ENCODE data around the gene SNED1. TPM values are rescaled to one million over a fixed set of nuclear protein-coding genes. Genes with fewer than 3 reads are reported as not detected.

Gene SNED1
- 1 to 10 TPM in 3 of 4 donors, under 1 TPM in 1; 0.45 to 6.0 (median 3.4) TPM for polyA plus RNA-seq
- long read RNA-seq, donor 1, result 0 reads
- long read RNA-seq, donor 2, result 0 reads
- long read RNA-seq, donor 3, result 0 reads
- long read RNA-seq, donor 4, result 0 reads
- long read RNA-seq, donor 5, result 0 reads
- long read RNA-seq, donor 6, result 0 reads
- long read RNA-seq, donor 7, result 0 reads
- long read RNA-seq, donor 8, result 0 reads
- long read RNA-seq, donor 9, result 0 reads
- long read RNA-seq, donor 10, result 0 reads

GRCh38 chr2:240997856-240998705, at the start of gene SNED1:
Gene SNED1, plus strand, starts transcription at chr2:240998618. Its CDS starts 220 bp downstream, at chr2:240998838.
- Histone ChIP-seq H3K36me3 (ENCODE audit: control insufficient read depth in 3 of 3, insufficient read depth in 2 of 3, low read depth in 1 of 3, low read length in 3 of 3) (no peaks in the 10 kb centered on the region), H3K27ac (ENCODE audit: low read depth in 1 of 3, low read length in 2 of 3) (peak within 1 kb of the TSS in 2 of 3 donors; percentile 0 to 81), H3K27me3 (ENCODE audit: control insufficient read depth in 3 of 3, insufficient read depth in 3 of 3, low read length in 3 of 3) (peaks cover 3 to 43% (median 3%) of the 10 kb centered on the region in 3 donors), H3K9me3 (ENCODE audit: control insufficient read depth in 2 of 2, insufficient read depth in 1 of 2, low read depth in 1 of 2, low read length in 1 of 2) (no peaks in the 10 kb centered on the region), H3K4me3 (ENCODE audit: low read depth in 1 of 3, low read length in 3 of 3) (peak within 1 kb of the TSS; percentile 35 to 44 (median 38)), H3K4me1 (ENCODE audit: control insufficient read depth in 3 of 3, insufficient read depth in 2 of 3, low read depth in 1 of 3, low read length in 2 of 3) (no peaks in the 10 kb centered on the region)
- WGBS, 3 donors, result 4 to 8% (median 6%) methylated on average over 47 to 61 of the region's 61 CpGs
- no peak for FAIRE-seq
- DNase-seq, result peak; percentile 79 to 90

GRCh38 chr2:240948905-240949790, 49.3 kb upstream of the SNED1 start:
- FAIRE-seq (no peak), DNase-seq (no peak)
- Histone ChIP-seq H3K36me3 (ENCODE audit: control insufficient read depth in 3 of 3, insufficient read depth in 2 of 3, low read depth in 1 of 3, low read length in 3 of 3) (no peaks in the 10 kb centered on the region), H3K27me3 (ENCODE audit: control insufficient read depth in 3 of 3, insufficient read depth in 3 of 3, low read length in 3 of 3) (no peaks in the 10 kb centered on the region), H3K9me3 (ENCODE audit: control insufficient read depth in 2 of 2, insufficient read depth in 1 of 2, low read depth in 1 of 2, low read length in 1 of 2) (no peaks in the 10 kb centered on the region), H3K27ac (ENCODE audit: low read depth in 1 of 3, low read length in 2 of 3) (no peak overlapping the region), H3K4me3 (ENCODE audit: low read depth in 1 of 3, low read length in 3 of 3) (no peak overlapping the region), H3K4me1 (ENCODE audit: control insufficient read depth in 3 of 3, insufficient read depth in 2 of 3, low read depth in 1 of 3, low read length in 2 of 3) (no peaks in the 10 kb centered on the region)
- WGBS, 3 donors, result 79 to 83% (median 81%) methylated on average over 23 of the region's 23 CpGs

- no peaks in the 10 kb centered on the region for H3K4me1 ChIP-seq (ENCODE audit: control insufficient read depth in 3 of 3, insufficient read depth in 2 of 3, low read depth in 1 of 3, low read length in 2 of 3)
- H3K27ac ChIP-seq (ENCODE audit: low read depth in 1 of 3, low read length in 2 of 3), result no peak overlapping the region
- FAIRE-seq, result no peak
- no peak overlapping the region for H3K4me3 ChIP-seq (ENCODE audit: low read depth in 1 of 3, low read length in 3 of 3)
- 82 to 90% (median 82%) methylated on average over 11 to 14 of the region's 14 CpGs for WGBS, 3 donors
- no peaks in the 10 kb centered on the region for H3K36me3 ChIP-seq (ENCODE audit: control insufficient read depth in 3 of 3, insufficient read depth in 2 of 3, low read depth in 1 of 3, low read length in 3 of 3)
- no peak for DNase-seq
- no peaks in the 10 kb centered on the region for H3K27me3 ChIP-seq (ENCODE audit: control insufficient read depth in 3 of 3, insufficient read depth in 3 of 3, low read length in 3 of 3)
- no peaks in the 10 kb centered on the region for H3K9me3 ChIP-seq (ENCODE audit: control insufficient read depth in 2 of 2, insufficient read depth in 1 of 2, low read depth in 1 of 2, low read length in 1 of 2)
These were observed 48.4 kb upstream of the SNED1 start for GRCh38 chr2:240949791-240950705.

DNA sequence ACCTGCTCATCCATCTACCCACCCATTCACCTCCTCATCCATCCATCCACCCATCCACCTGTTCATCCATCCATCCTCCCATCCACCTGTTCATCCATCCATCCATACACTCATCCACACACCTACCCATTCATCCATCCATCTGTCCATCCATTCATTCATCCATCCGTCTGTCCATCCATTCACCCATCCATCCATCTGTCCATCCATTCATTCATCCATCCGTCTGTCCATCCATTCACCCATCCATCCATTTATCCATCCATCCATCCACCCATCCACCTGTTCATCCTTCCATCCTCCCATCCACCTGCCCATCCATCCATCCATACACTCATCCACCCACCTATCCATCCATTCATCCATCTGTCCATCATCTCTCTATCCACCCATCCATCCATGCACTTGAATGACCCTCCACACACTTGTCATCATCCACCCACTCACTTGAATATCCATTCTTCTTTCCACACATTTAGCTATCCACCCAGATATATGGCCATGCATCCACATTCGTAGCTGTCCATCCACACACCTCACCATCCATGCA, 47.3 kb upstream of the SNED1 start:
- H3K36me3 ChIP-seq (ENCODE audit: control insufficient read depth in 3 of 3, insufficient read depth in 2 of 3, low read depth in 1 of 3, low read length in 3 of 3), result no peaks in the 10 kb centered on the region
- H3K27me3 ChIP-seq (ENCODE audit: control insufficient read depth in 3 of 3, insufficient read depth in 3 of 3, low read length in 3 of 3), result no peaks in the 10 kb centered on the region
- DNase-seq (no peak), FAIRE-seq (no peak)
- WGBS, 3 donors, result 80 to 86% (median 85%) methylated on average over 3 of the region's 3 CpGs
- no peak overlapping the region for H3K27ac ChIP-seq (ENCODE audit: low read depth in 1 of 3, low read length in 2 of 3)
- H3K4me3 ChIP-seq (ENCODE audit: low read depth in 1 of 3, low read length in 3 of 3), result no peak overlapping the region
- no peaks in the 10 kb centered on the region for H3K9me3 ChIP-seq (ENCODE audit: control insufficient read depth in 2 of 2, insufficient read depth in 1 of 2, low read depth in 1 of 2, low read length in 1 of 2)
- H3K4me1 ChIP-seq (ENCODE audit: control insufficient read depth in 3 of 3, insufficient read depth in 2 of 3, low read depth in 1 of 3, low read length in 2 of 3), result no peaks in the 10 kb centered on the region

DNA sequence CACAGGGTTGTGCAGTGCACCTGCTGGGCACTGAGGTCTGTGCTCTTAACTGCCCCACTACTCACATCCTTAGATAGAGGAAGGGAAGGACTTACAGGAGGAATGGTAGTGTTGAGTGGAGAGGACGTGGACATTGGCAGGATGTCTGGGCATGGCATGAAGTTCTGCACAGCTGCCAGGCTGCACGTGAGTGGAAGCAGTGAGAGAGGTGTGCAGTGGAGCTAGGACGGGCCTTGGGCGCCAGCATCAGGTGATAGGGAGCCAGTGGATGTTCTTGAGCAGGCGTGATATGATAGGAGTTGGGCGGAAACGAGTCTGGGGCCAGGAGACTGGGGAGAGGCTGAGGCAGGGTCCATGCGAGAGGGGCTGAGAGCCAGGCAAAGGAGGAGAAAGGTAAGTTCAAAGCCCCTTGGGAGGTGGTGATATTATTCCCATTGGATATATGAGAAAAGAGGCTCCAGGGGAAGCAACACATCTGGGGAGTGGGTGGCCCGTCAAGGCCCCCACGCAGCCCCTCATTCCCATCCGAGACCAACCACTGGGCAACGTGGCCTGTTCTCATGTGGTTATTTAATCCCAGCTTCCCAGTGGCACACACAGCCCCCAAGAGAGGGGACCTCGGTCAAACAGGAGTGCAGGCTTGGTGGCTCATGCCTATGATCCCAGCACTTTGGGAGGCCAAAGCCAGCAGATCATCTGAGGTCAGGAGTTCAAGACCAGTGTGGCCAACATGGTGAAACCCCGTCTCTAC, 45.7 kb upstream of the SNED1 start:
- no peak for DNase-seq
- 57 to 78% (median 60%) methylated on average over 14 of the region's 14 CpGs for WGBS, 3 donors
- Histone ChIP-seq H3K9me3 (ENCODE audit: control insufficient read depth in 2 of 2, insufficient read depth in 1 of 2, low read depth in 1 of 2, low read length in 1 of 2) (no peaks in the 10 kb centered on the region), H3K4me1 (ENCODE audit: control insufficient read depth in 3 of 3, insufficient read depth in 2 of 3, low read depth in 1 of 3, low read length in 2 of 3) (no peaks in the 10 kb centered on the region), H3K36me3 (ENCODE audit: control insufficient read depth in 3 of 3, insufficient read depth in 2 of 3, low read depth in 1 of 3, low read length in 3 of 3) (no peaks in the 10 kb centered on the region), H3K4me3 (ENCODE audit: low read depth in 1 of 3, low read length in 3 of 3) (no peak overlapping the region), H3K27me3 (ENCODE audit: control insufficient read depth in 3 of 3, insufficient read depth in 3 of 3, low read length in 3 of 3) (no peaks in the 10 kb centered on the region), H3K27ac (ENCODE audit: low read depth in 1 of 3, low read length in 2 of 3) (no peak overlapping the region)
- no peak for FAIRE-seq

- no peaks in the 10 kb centered on the region for H3K27me3 ChIP-seq (ENCODE audit: control insufficient read depth in 3 of 3, insufficient read depth in 3 of 3, low read length in 3 of 3)
- no peak for FAIRE-seq
- H3K36me3 ChIP-seq (ENCODE audit: control insufficient read depth in 3 of 3, insufficient read depth in 2 of 3, low read depth in 1 of 3, low read length in 3 of 3), result no peaks in the 10 kb centered on the region
- 70 to 76% (median 71%) methylated on average over 14 of the region's 14 CpGs for WGBS, 3 donors
- no peak overlapping the region for H3K27ac ChIP-seq (ENCODE audit: low read depth in 1 of 3, low read length in 2 of 3)
- no peaks in the 10 kb centered on the region for H3K9me3 ChIP-seq (ENCODE audit: control insufficient read depth in 2 of 2, insufficient read depth in 1 of 2, low read depth in 1 of 2, low read length in 1 of 2)
- peaks cover 0 to 7% (median 0%) of the 10 kb centered on the region in 3 donors for H3K4me1 ChIP-seq (ENCODE audit: control insufficient read depth in 3 of 3, insufficient read depth in 2 of 3, low read depth in 1 of 3, low read length in 2 of 3)
- DNase-seq, result no peak
- H3K4me3 ChIP-seq (ENCODE audit: low read depth in 1 of 3, low read length in 3 of 3), result no peak overlapping the region
These were observed 44.7 kb upstream of the SNED1 start for GRCh38 chr2:240953426-240954410.
